ENCODE measurements around the gene ZNF593OS. TPM values are rescaled to one million over a fixed set of nuclear protein-coding genes. Genes with fewer than 3 reads are reported as not detected.

Gene ZNF593OS
- total and polyA plus RNA-seq, 4 donors = 0.10 to 0.32 TPM; not detected in 2

DNA sequence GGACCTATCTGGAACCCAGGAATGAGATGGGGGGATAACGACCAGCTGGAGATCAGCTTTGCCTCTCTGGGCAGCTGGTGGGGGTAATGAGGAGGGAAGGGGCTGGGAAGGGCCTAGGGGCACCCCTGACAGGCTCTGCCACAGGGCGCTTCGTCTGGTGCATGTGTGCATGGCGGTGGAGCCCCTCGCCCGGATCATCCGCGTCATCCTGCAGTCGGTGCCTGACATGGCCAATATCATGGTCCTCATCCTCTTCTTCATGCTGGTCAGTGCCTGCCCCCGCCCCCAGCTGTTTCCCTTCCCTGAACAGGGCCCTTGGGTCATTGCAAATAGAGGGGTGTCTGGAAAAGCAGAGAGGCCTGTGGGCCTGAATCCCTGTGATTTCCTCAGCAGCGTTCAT, 26.2 kb upstream of the ZNF593OS start:
- H3K4me1 ChIP-seq (ENCODE audit: control insufficient read depth in 4 of 4, insufficient read depth in 4 of 4, low read length in 3 of 4) = no peaks in the 10 kb centered on the region
- WGBS = 91% methylated on average over 11 of the region's 11 CpGs
- TF ChIP-seq FOXA2 (IDR thresholded peaks at IDR 0.05) = no peak
- TF ChIP-seq NR2F2 (IDR thresholded peaks at IDR 0.05) = no peak
- no peak for TF ChIP-seq SP1 (IDR thresholded peaks at IDR 0.05)
- no peak for TF ChIP-seq EGR1 (IDR thresholded peaks at IDR 0.05; ENCODE audit: low read depth in 2 of 2)
- no peak for TF ChIP-seq JUND (IDR thresholded peaks at IDR 0.05)
- no peak for TF ChIP-seq YY1 (IDR thresholded peaks at IDR 0.05)
- TF ChIP-seq RXRA (IDR thresholded peaks at IDR 0.05) = no peak
- TF ChIP-seq, protein P1, sequence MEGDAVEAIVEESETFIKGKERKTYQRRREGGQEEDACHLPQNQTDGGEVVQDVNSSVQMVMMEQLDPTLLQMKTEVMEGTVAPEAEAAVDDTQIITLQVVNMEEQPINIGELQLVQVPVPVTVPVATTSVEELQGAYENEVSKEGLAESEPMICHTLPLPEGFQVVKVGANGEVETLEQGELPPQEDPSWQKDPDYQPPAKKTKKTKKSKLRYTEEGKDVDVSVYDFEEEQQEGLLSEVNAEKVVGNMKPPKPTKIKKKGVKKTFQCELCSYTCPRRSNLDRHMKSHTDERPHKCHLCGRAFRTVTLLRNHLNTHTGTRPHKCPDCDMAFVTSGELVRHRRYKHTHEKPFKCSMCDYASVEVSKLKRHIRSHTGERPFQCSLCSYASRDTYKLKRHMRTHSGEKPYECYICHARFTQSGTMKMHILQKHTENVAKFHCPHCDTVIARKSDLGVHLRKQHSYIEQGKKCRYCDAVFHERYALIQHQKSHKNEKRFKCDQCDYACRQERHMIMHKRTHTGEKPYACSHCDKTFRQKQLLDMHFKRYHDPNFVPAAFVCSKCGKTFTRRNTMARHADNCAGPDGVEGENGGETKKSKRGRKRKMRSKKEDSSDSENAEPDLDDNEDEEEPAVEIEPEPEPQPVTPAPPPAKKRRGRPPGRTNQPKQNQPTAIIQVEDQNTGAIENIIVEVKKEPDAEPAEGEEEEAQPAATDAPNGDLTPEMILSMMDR (IDR thresholded peaks at IDR 0.05; ENCODE audit: low read depth, low read length, missing input control) = no peak
- TF ChIP-seq, protein P2, sequence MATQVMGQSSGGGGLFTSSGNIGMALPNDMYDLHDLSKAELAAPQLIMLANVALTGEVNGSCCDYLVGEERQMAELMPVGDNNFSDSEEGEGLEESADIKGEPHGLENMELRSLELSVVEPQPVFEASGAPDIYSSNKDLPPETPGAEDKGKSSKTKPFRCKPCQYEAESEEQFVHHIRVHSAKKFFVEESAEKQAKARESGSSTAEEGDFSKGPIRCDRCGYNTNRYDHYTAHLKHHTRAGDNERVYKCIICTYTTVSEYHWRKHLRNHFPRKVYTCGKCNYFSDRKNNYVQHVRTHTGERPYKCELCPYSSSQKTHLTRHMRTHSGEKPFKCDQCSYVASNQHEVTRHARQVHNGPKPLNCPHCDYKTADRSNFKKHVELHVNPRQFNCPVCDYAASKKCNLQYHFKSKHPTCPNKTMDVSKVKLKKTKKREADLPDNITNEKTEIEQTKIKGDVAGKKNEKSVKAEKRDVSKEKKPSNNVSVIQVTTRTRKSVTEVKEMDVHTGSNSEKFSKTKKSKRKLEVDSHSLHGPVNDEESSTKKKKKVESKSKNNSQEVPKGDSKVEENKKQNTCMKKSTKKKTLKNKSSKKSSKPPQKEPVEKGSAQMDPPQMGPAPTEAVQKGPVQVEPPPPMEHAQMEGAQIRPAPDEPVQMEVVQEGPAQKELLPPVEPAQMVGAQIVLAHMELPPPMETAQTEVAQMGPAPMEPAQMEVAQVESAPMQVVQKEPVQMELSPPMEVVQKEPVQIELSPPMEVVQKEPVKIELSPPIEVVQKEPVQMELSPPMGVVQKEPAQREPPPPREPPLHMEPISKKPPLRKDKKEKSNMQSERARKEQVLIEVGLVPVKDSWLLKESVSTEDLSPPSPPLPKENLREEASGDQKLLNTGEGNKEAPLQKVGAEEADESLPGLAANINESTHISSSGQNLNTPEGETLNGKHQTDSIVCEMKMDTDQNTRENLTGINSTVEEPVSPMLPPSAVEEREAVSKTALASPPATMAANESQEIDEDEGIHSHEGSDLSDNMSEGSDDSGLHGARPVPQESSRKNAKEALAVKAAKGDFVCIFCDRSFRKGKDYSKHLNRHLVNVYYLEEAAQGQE (IDR thresholded peaks at IDR 0.05) = no peak
- TF ChIP-seq, protein P3, sequence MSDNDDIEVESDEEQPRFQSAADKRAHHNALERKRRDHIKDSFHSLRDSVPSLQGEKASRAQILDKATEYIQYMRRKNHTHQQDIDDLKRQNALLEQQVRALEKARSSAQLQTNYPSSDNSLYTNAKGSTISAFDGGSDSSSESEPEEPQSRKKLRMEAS (IDR thresholded peaks at IDR 0.05) = no peak
- TF ChIP-seq, protein P4, sequence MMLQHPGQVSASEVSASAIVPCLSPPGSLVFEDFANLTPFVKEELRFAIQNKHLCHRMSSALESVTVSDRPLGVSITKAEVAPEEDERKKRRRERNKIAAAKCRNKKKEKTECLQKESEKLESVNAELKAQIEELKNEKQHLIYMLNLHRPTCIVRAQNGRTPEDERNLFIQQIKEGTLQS (IDR thresholded peaks at IDR 0.05) = no peak
- TF ChIP-seq FOXA1 (IDR thresholded peaks at IDR 0.05) = no peak
- TF ChIP-seq, protein P5, sequence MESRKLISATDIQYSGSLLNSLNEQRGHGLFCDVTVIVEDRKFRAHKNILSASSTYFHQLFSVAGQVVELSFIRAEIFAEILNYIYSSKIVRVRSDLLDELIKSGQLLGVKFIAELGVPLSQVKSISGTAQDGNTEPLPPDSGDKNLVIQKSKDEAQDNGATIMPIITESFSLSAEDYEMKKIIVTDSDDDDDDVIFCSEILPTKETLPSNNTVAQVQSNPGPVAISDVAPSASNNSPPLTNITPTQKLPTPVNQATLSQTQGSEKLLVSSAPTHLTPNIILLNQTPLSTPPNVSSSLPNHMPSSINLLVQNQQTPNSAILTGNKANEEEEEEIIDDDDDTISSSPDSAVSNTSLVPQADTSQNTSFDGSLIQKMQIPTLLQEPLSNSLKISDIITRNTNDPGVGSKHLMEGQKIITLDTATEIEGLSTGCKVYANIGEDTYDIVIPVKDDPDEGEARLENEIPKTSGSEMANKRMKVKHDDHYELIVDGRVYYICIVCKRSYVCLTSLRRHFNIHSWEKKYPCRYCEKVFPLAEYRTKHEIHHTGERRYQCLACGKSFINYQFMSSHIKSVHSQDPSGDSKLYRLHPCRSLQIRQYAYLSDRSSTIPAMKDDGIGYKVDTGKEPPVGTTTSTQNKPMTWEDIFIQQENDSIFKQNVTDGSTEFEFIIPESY (IDR thresholded peaks at IDR 0.05) = no peak
- no peak for TF ChIP-seq TAF1 (conservative IDR thresholded peaks at IDR 0.05)
- no peak for TF ChIP-seq GABPA (IDR thresholded peaks at IDR 0.05 in 1 of 2, conservative IDR thresholded peaks at IDR 0.05 in 1 of 2)
- no peak for TF ChIP-seq RAD21 (IDR thresholded peaks at IDR 0.05)
- no peak for TF ChIP-seq HNF4A (conservative IDR thresholded peaks at IDR 0.05)
- TF ChIP-seq HNF4G (IDR thresholded peaks at IDR 0.05) = no peak
- no peak for DNase-seq (ENCODE audit: low spot score)
- no peaks in the 10 kb centered on the region for H3K9me3 ChIP-seq (ENCODE audit: control insufficient read depth in 4 of 4, low read length in 3 of 4)
- no peaks in the 10 kb centered on the region for H3K27me3 ChIP-seq (ENCODE audit: control insufficient read depth in 4 of 4, insufficient read depth in 4 of 4, low read length in 3 of 4)
- no peak overlapping the region for H3K4me3 ChIP-seq (ENCODE audit: low read depth in 1 of 3, low read length in 3 of 3)
- no peak overlapping the region for H3K9ac ChIP-seq (ENCODE audit: low read depth in 1 of 2, low read length in 2 of 2)
- no peak overlapping the region for H3K27ac ChIP-seq (ENCODE audit: low read depth in 1 of 2, low read length in 2 of 2)
- H3K36me3 ChIP-seq (ENCODE audit: control insufficient read depth in 4 of 4, insufficient read depth in 3 of 4, low read depth in 1 of 4, low read length in 3 of 4) = no peaks in the 10 kb centered on the region

Data from liver (tissue), 9 donors.